Measurements from ENCODE around the gene DDA1. TPM values are rescaled to one million over a fixed set of nuclear protein-coding genes. Genes with fewer than 3 reads are reported as not detected.
A peak's percentile ranks its signal among the peaks of the same experiment; 100 is the strongest.

DDA1 gene
- total RNA-seq, 1 donor = 11.6 TPM

GRCh38 chr19:17330262-17331044 lies 21.1 kb downstream of the DDA1 start:
- Histone ChIP-seq H3K79me2 (ENCODE audit: insufficient read depth, low read length) (no peaks in the 10 kb centered on the region), H3K36me3 (ENCODE audit: insufficient read depth, low read length) (no peaks in the 10 kb centered on the region), H3K4me3 (ENCODE audit: insufficient read depth, low read length) (no peak overlapping the region), H2AFZ (ENCODE audit: low read length) (no peak overlapping the region), H3K27ac (ENCODE audit: low read depth, low read length) (no peak overlapping the region), H3K4me2 (ENCODE audit: insufficient read depth, low read length) (no peak overlapping the region), H3K9me3 (ENCODE audit: low read depth, low read length) (no peaks in the 10 kb centered on the region), H3K27me3 (ENCODE audit: insufficient read depth, low read length) (no peaks in the 10 kb centered on the region), H4K20me1 (ENCODE audit: insufficient read depth, low read length) (no peaks in the 10 kb centered on the region), H3K4me1 (ENCODE audit: insufficient read depth, low read length) (peaks cover 24% of the 10 kb centered on the region)
- TF ChIP-seq CTCF (IDR thresholded peaks at IDR 0.05; ENCODE audit: extremely low read depth, low read depth, low read length) = no peak
- DNase-seq (ENCODE audit: insufficient read length, low spot score, missing footprints) = peak; percentile 67

- no peaks in the 10 kb centered on the region for H3K79me2 ChIP-seq (ENCODE audit: insufficient read depth, low read length)
- H3K27ac ChIP-seq (ENCODE audit: low read depth, low read length) = no peak overlapping the region
- H3K4me3 ChIP-seq (ENCODE audit: insufficient read depth, low read length) = no peak overlapping the region
- TF ChIP-seq CTCF (IDR thresholded peaks at IDR 0.05; ENCODE audit: extremely low read depth, low read depth, low read length) = no peak
- no peaks in the 10 kb centered on the region for H4K20me1 ChIP-seq (ENCODE audit: insufficient read depth, low read length)
- H3K4me2 ChIP-seq (ENCODE audit: insufficient read depth, low read length) = no peak overlapping the region
- H3K36me3 ChIP-seq (ENCODE audit: insufficient read depth, low read length) = no peaks in the 10 kb centered on the region
- no peaks in the 10 kb centered on the region for H3K9me3 ChIP-seq (ENCODE audit: low read depth, low read length)
- H3K4me1 ChIP-seq (ENCODE audit: insufficient read depth, low read length) = peaks cover 19% of the 10 kb centered on the region
- peak; percentile 87 for DNase-seq (ENCODE audit: insufficient read length, low spot score, missing footprints)
- no peaks in the 10 kb centered on the region for H3K27me3 ChIP-seq (ENCODE audit: insufficient read depth, low read length)
- no peak overlapping the region for H2AFZ ChIP-seq (ENCODE audit: low read length)
Measured at GRCh38 chr19:17331045-17331558, 21.7 kb downstream of the DDA1 start.

- H2AFZ ChIP-seq (ENCODE audit: low read length) = no peak overlapping the region
- H4K20me1 ChIP-seq (ENCODE audit: insufficient read depth, low read length) = no peaks in the 10 kb centered on the region
- H3K4me2 ChIP-seq (ENCODE audit: insufficient read depth, low read length) = no peak overlapping the region
- H3K9me3 ChIP-seq (ENCODE audit: low read depth, low read length) = no peaks in the 10 kb centered on the region
- no peak for TF ChIP-seq CTCF (IDR thresholded peaks at IDR 0.05; ENCODE audit: extremely low read depth, low read depth, low read length)
- no peaks in the 10 kb centered on the region for H3K36me3 ChIP-seq (ENCODE audit: insufficient read depth, low read length)
- H3K4me3 ChIP-seq (ENCODE audit: insufficient read depth, low read length) = no peak overlapping the region
- H3K27ac ChIP-seq (ENCODE audit: low read depth, low read length) = no peak overlapping the region
- no peaks in the 10 kb centered on the region for H3K27me3 ChIP-seq (ENCODE audit: insufficient read depth, low read length)
- H3K79me2 ChIP-seq (ENCODE audit: insufficient read depth, low read length) = no peaks in the 10 kb centered on the region
- no peak for DNase-seq (ENCODE audit: insufficient read length, low spot score, missing footprints)
- H3K4me1 ChIP-seq (ENCODE audit: insufficient read depth, low read length) = peaks cover 15% of the 10 kb centered on the region
Measured at GRCh38 chr19:17332360-17332676, 23.0 kb downstream of the DDA1 start.

GRCh38 chr19:17332677-17333581 lies 23.6 kb downstream of the DDA1 start:
- no peak overlapping the region for H3K4me3 ChIP-seq (ENCODE audit: insufficient read depth, low read length)

More at GRCh38 chr19:17332677-17333581, 23.6 kb downstream of the DDA1 start:
- Histone ChIP-seq H3K4me1 (ENCODE audit: insufficient read depth, low read length) (peaks cover 19% of the 10 kb centered on the region), H3K27me3 (ENCODE audit: insufficient read depth, low read length) (no peaks in the 10 kb centered on the region), H3K9me3 (ENCODE audit: low read depth, low read length) (no peaks in the 10 kb centered on the region), H4K20me1 (ENCODE audit: insufficient read depth, low read length) (no peaks in the 10 kb centered on the region), H3K27ac (ENCODE audit: low read depth, low read length) (no peak overlapping the region), H3K79me2 (ENCODE audit: insufficient read depth, low read length) (no peaks in the 10 kb centered on the region), H2AFZ (ENCODE audit: low read length) (no peak overlapping the region), H3K36me3 (ENCODE audit: insufficient read depth, low read length) (no peaks in the 10 kb centered on the region), H3K4me2 (ENCODE audit: insufficient read depth, low read length) (no peak overlapping the region)
- DNase-seq (ENCODE audit: insufficient read length, low spot score, missing footprints) = peak; percentile 84
- no peak for TF ChIP-seq CTCF (IDR thresholded peaks at IDR 0.05; ENCODE audit: extremely low read depth, low read depth, low read length)
